SJCRH30 (cell line): ENCODE data around the gene TRAF6. TPM values are rescaled to one million over a fixed set of nuclear protein-coding genes. Genes with fewer than 3 reads are reported as not detected.

Experiments used
- DNase-seq, 2 experiments: peaks; one replicate each; pipeline ENCODE4 v3.0.0-alpha.2; 2015 to 2020
- H3K27ac ChIP-seq: fragments of 250-450 bp; sonication (Bioruptor Pico); 2 replicates; pipeline ENCODE4 v1.5.1; 2020; ENCODE audit warnings: mild to moderate bottlenecking, moderate library complexity
- H3K27me3 ChIP-seq: fragments of 250-450 bp; sonication (Bioruptor Pico); 2 replicates; pipeline ENCODE4 v1.5.1; 2020; ENCODE audit warnings: mild to moderate bottlenecking, moderate library complexity
- H3K36me3 ChIP-seq: fragments of 250-450 bp; sonication (Bioruptor Pico); 2 replicates; pipeline ENCODE4 v1.5.1; 2020; ENCODE audit warnings: mild to moderate bottlenecking, moderate library complexity
- H3K4me1 ChIP-seq: fragments of 250-450 bp; sonication (Bioruptor Pico); 2 replicates; pipeline ENCODE4 v1.5.1; 2020; ENCODE audit warnings: mild to moderate bottlenecking, moderate library complexity
- H3K4me3 ChIP-seq: fragments of 250-450 bp; sonication (Bioruptor Pico); 2 replicates; pipeline ENCODE4 v1.5.1; 2020; ENCODE audit warnings: mild to moderate bottlenecking, moderate library complexity
- H3K9me3 ChIP-seq: fragments of 250-450 bp; sonication (Bioruptor Pico); replicated peaks from 2 replicates; pipeline ENCODE4 v1.5.1; 2020; ENCODE audit warnings: mild to moderate bottlenecking, moderate library complexity
- total RNA-seq: library from RNA; depleted of rRNA; stranded (reverse); fragments of >200 nt; shearing (Covaris generic); gene quantifications from 2 replicates; pipeline ENCODE4 v1.2.3, GENCODE V29; 2014

TRAF6 gene
- total RNA-seq, 1 experiment from 2014 or later: 12.3 TPM

- H3K4me1 ChIP-seq: peaks cover 2% of the 10 kb centered on the region; the same call in 1 of the 2 replicates
- no peak overlapping the region for H3K27ac ChIP-seq
- H3K9me3 ChIP-seq: no peaks in the 10 kb centered on the region
- no peak overlapping the region for H3K4me3 ChIP-seq
- no peak for DNase-seq
- no peaks in the 10 kb centered on the region for H3K27me3 ChIP-seq
- peaks cover 6% of the 10 kb centered on the region; the same call in 1 of the 2 replicates for H3K36me3 ChIP-seq
These were observed 29.2 kb downstream of the TRAF6 start for GRCh38 chr11:36480833-36481232.

GRCh38 chr11:36478700-36479329 is 31.3 kb downstream of the TRAF6 start:
- Histone ChIP-seq H3K27ac (no peak overlapping the region), H3K4me1 (peaks cover 2% of the 10 kb centered on the region; the same call in 1 of the 2 replicates), H3K9me3 (no peaks in the 10 kb centered on the region), H3K36me3 (peaks cover 1% of the 10 kb centered on the region; the same call in 1 of the 2 replicates), H3K27me3 (no peaks in the 10 kb centered on the region), H3K4me3 (no peak overlapping the region)
- peak; percentile 45 to 79 for DNase-seq

GRCh38 chr11:36475192-36475591 is 34.9 kb downstream of the TRAF6 start:
- DNase-seq: no peak
- no peaks in the 10 kb centered on the region for H3K27me3 ChIP-seq
- H3K9me3 ChIP-seq: no peaks in the 10 kb centered on the region
- peaks cover 8% of the 10 kb centered on the region for H3K4me1 ChIP-seq
- H3K4me3 ChIP-seq: no peak overlapping the region
- no peaks in the 10 kb centered on the region for H3K36me3 ChIP-seq
- no peak overlapping the region for H3K27ac ChIP-seq

- no peak for DNase-seq
- H3K9me3 ChIP-seq: no peaks in the 10 kb centered on the region
- no peaks in the 10 kb centered on the region for H3K27me3 ChIP-seq
- H3K4me3 ChIP-seq: no peak overlapping the region
- H3K27ac ChIP-seq: no peak overlapping the region
- peaks cover 37% of the 10 kb centered on the region for H3K4me1 ChIP-seq
- H3K36me3 ChIP-seq: no peaks in the 10 kb centered on the region
These were observed 38.5 kb downstream of the TRAF6 start for GRCh38 chr11:36471577-36471976.

GRCh38 chr11:36469881-36470802 is 39.9 kb downstream of the TRAF6 start:
- H3K9me3 ChIP-seq: no peaks in the 10 kb centered on the region
- peak; percentile 43 to 66 for DNase-seq
- no peaks in the 10 kb centered on the region for H3K27me3 ChIP-seq
- H3K36me3 ChIP-seq: no peaks in the 10 kb centered on the region
- peaks cover 43% of the 10 kb centered on the region for H3K4me1 ChIP-seq
- H3K27ac ChIP-seq: peak overlapping the region; percentile 44
- no peak overlapping the region for H3K4me3 ChIP-seq

- no peak overlapping the region for H3K4me3 ChIP-seq
- peak overlapping the region; percentile 44 for H3K27ac ChIP-seq
- DNase-seq: peak; percentile 83 to 88
- no peaks in the 10 kb centered on the region for H3K27me3 ChIP-seq
- H3K4me1 ChIP-seq: peaks cover 53% of the 10 kb centered on the region
- no peaks in the 10 kb centered on the region for H3K9me3 ChIP-seq
- no peaks in the 10 kb centered on the region for H3K36me3 ChIP-seq
These were observed 41.0 kb downstream of the TRAF6 start for GRCh38 chr11:36469063-36469462.

- no peaks in the 10 kb centered on the region for H3K27me3 ChIP-seq
- no peaks in the 10 kb centered on the region for H3K9me3 ChIP-seq
- DNase-seq: peak in 1 of 2 experiments; percentile 48
- H3K4me3 ChIP-seq: no peak overlapping the region
- H3K4me1 ChIP-seq: peaks cover 65% of the 10 kb centered on the region
- 0 out of 2 replicates have a peak, but pooled peaks cover 4% of the 10 kb centered on the region for H3K36me3 ChIP-seq
- no peak overlapping the region for H3K27ac ChIP-seq
These were observed 42.2 kb downstream of the TRAF6 start for GRCh38 chr11:36467916-36468315.

- Histone ChIP-seq H3K27ac (no peak overlapping the region), H3K9me3 (no peaks in the 10 kb centered on the region), H3K4me3 (no peak overlapping the region), H3K27me3 (no peaks in the 10 kb centered on the region), H3K4me1 (peaks cover 71% of the 10 kb centered on the region), H3K36me3 (0 out of 2 replicates have a peak, but pooled peaks cover 5% of the 10 kb centered on the region)
- no peak for DNase-seq
These were observed 43.1 kb downstream of the TRAF6 start for GRCh38 chr11:36467012-36467411.

GRCh38 chr11:36465449-36466163 is 44.5 kb downstream of the TRAF6 start:
- no peaks in the 10 kb centered on the region for H3K27me3 ChIP-seq
- H3K4me1 ChIP-seq: peaks cover 69% of the 10 kb centered on the region
- DNase-seq: no peak
- no peak overlapping the region for H3K4me3 ChIP-seq
- no peaks in the 10 kb centered on the region for H3K9me3 ChIP-seq
- H3K27ac ChIP-seq: no peak overlapping the region
- H3K36me3 ChIP-seq: 0 out of 2 replicates have a peak, but pooled peaks cover 5% of the 10 kb centered on the region

GRCh38 chr11:36464720-36465119 is 45.4 kb downstream of the TRAF6 start:
- Histone ChIP-seq H3K9me3 (no peaks in the 10 kb centered on the region), H3K27me3 (no peaks in the 10 kb centered on the region), H3K27ac (peak overlapping the region; percentile 85; the same call in 1 of the 2 replicates), H3K4me3 (no peak overlapping the region), H3K36me3 (0 out of 2 replicates have a peak, but pooled peaks cover 5% of the 10 kb centered on the region), H3K4me1 (peaks cover 60% of the 10 kb centered on the region)
- no peak for DNase-seq

GRCh38 chr11:36463781-36464180 is 46.3 kb downstream of the TRAF6 start:
- peak overlapping the region; percentile 85 for H3K27ac ChIP-seq
- DNase-seq: peak; percentile 78 to 82
- H3K4me1 ChIP-seq: peaks cover 51% of the 10 kb centered on the region
- no peaks in the 10 kb centered on the region for H3K27me3 ChIP-seq
- H3K9me3 ChIP-seq: no peaks in the 10 kb centered on the region
- no peak overlapping the region for H3K4me3 ChIP-seq
- H3K36me3 ChIP-seq: 0 out of 2 replicates have a peak, but pooled peaks cover 5% of the 10 kb centered on the region

GRCh38 chr11:36462321-36462720 is 47.8 kb downstream of the TRAF6 start:
- Histone ChIP-seq H3K4me1 (peaks cover 36% of the 10 kb centered on the region), H3K27me3 (no peaks in the 10 kb centered on the region), H3K9me3 (no peaks in the 10 kb centered on the region), H3K36me3 (0 out of 2 replicates have a peak, but pooled peaks cover 5% of the 10 kb centered on the region), H3K4me3 (no peak overlapping the region), H3K27ac (peak overlapping the region; percentile 85; the same call in 1 of the 2 replicates)
- no peak for DNase-seq

- Histone ChIP-seq H3K4me1 (peaks cover 45% of the 10 kb centered on the region), H3K9me3 (no peaks in the 10 kb centered on the region), H3K4me3 (no peak overlapping the region), H3K27ac (no peak overlapping the region), H3K27me3 (no peaks in the 10 kb centered on the region), H3K36me3 (0 out of 2 replicates have a peak, but pooled peaks cover 5% of the 10 kb centered on the region)
- no peak for DNase-seq
These were observed 49.9 kb downstream of the TRAF6 start for GRCh38 chr11:36460220-36460619.

- Histone ChIP-seq H3K4me1 (peaks cover 45% of the 10 kb centered on the region), H3K36me3 (0 out of 2 replicates have a peak, but pooled peaks cover 5% of the 10 kb centered on the region), H3K4me3 (no peak overlapping the region), H3K9me3 (no peaks in the 10 kb centered on the region), H3K27ac (no peak overlapping the region), H3K27me3 (no peaks in the 10 kb centered on the region)
- no peak for DNase-seq
These were observed 51.0 kb downstream of the TRAF6 start for GRCh38 chr11:36459046-36459445.
